ENCODE results near the gene ZNF793. TPM values are rescaled to one million over a fixed set of nuclear protein-coding genes. Genes with fewer than 3 reads are reported as not detected.

The ZNF793 gene
- total RNA-seq, 4 donors from 2014 or later: 1.8 to 9.2 (median 6.0) TPM

DNA sequence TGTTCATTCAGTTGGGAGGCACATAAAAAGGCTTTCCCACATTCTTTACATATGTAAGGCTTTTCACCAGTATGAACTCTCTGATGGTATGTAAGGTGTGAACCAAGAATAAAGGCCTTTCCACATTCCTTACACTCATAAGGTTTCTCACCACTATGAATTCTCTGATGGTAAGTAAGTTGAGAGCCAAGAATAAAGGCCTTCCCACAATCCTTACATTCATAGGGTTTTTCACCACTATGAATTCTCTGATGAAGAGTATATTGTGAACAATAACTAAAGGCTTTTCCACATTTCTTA, 58.6 kb downstream of the ZNF793 start:
- peaks cover 62% of the 10 kb centered on the region for H3K36me3 ChIP-seq
- H3K27me3 ChIP-seq: no peaks in the 10 kb centered on the region
- H3K9me3 ChIP-seq: peaks cover 86% of the 10 kb centered on the region
- no peaks in the 10 kb centered on the region for H3K4me1 ChIP-seq
- TF ChIP-seq, protein P1, sequence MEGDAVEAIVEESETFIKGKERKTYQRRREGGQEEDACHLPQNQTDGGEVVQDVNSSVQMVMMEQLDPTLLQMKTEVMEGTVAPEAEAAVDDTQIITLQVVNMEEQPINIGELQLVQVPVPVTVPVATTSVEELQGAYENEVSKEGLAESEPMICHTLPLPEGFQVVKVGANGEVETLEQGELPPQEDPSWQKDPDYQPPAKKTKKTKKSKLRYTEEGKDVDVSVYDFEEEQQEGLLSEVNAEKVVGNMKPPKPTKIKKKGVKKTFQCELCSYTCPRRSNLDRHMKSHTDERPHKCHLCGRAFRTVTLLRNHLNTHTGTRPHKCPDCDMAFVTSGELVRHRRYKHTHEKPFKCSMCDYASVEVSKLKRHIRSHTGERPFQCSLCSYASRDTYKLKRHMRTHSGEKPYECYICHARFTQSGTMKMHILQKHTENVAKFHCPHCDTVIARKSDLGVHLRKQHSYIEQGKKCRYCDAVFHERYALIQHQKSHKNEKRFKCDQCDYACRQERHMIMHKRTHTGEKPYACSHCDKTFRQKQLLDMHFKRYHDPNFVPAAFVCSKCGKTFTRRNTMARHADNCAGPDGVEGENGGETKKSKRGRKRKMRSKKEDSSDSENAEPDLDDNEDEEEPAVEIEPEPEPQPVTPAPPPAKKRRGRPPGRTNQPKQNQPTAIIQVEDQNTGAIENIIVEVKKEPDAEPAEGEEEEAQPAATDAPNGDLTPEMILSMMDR (IDR thresholded peaks at IDR 0.05): no peak
- TF ChIP-seq POLR2AphosphoS5 (IDR thresholded peaks at IDR 0.05): no peak
- no peak for TF ChIP-seq EP300 (IDR thresholded peaks at IDR 0.05)
- TF ChIP-seq POLR2A (IDR thresholded peaks at IDR 0.05): no peak
- no peak overlapping the region for H3K27ac ChIP-seq
- DNase-seq (ENCODE audit: low spot score in 2 of 2): no peak
- H3K4me3 ChIP-seq: no peak overlapping the region

DNA sequence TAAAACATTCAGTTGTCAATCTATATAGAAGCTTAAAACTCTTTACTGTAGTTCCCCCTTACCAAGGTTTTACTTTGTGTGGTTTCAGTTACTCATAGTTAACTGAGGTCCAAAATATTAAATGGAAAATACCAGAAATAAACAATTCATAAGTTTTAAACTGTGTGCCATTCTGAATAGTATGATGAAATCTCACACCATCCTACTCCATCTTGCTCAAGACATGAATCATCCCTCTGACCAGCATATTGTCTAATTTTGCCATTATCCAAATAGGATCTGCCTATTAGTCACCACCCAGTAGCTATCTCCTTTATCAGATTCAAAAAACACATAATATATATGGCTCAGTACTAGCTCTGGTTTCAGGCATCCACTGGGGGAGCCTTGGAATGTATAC, 65.5 kb downstream of the ZNF793 start:
- Histone ChIP-seq H3K4me1 (no peaks in the 10 kb centered on the region), H3K27ac (no peak overlapping the region), H3K4me3 (no peak overlapping the region), H3K36me3 (peaks cover 60% of the 10 kb centered on the region), H3K9me3 (peaks cover 52% of the 10 kb centered on the region), H3K27me3 (no peaks in the 10 kb centered on the region)
- no peak for DNase-seq (ENCODE audit: low spot score in 2 of 2)
- TF ChIP-seq POLR2AphosphoS5 (IDR thresholded peaks at IDR 0.05): no peak
- TF ChIP-seq, protein P1 (IDR thresholded peaks at IDR 0.05): no peak
- TF ChIP-seq POLR2A (IDR thresholded peaks at IDR 0.05): no peak
- TF ChIP-seq EP300 (IDR thresholded peaks at IDR 0.05): no peak

DNA sequence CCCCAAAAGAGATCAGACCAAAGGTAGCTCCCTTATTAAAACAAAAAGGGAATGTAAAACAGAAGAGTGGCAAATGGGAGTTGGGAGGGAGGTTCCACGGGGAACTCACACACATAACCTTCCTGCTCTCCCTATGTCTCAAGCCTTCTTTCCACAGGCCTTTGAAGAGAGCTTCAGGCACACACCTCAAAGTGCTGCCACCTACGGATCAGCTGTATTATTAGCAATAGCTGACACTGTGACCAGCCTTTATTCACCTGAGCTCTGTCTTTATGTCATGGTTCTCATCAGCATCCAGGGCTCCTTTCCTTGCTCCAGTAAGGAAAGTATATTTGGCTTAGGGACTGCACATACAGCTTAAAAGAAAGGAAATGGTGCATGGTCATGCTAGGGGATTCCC, 76.6 kb downstream of the ZNF793 start:
- no peaks in the 10 kb centered on the region for H3K27me3 ChIP-seq
- peaks cover 61% of the 10 kb centered on the region for H3K9me3 ChIP-seq
- H3K36me3 ChIP-seq: peaks cover 76% of the 10 kb centered on the region
- TF ChIP-seq, protein P1 (IDR thresholded peaks at IDR 0.05): no peak
- TF ChIP-seq EP300 (IDR thresholded peaks at IDR 0.05) (no peak), POLR2A (IDR thresholded peaks at IDR 0.05) (no peak), POLR2AphosphoS5 (IDR thresholded peaks at IDR 0.05) (no peak)
- no peak for DNase-seq (ENCODE audit: low spot score in 2 of 2)
- no peak overlapping the region for H3K4me3 ChIP-seq
- H3K27ac ChIP-seq: no peak overlapping the region
- 78% methylated on average over 2 of the region's 2 CpGs for WGBS
- H3K4me1 ChIP-seq: no peaks in the 10 kb centered on the region

Other genes starting within 250 kb of the ZNF793 start
- 10 to 100 TPM in 1 of 4 donors, 1 to 10 TPM in 3; 2.9 to 10.5 (median 5.6) TPM for gene ZNF527, start 135.8 kb upstream of the ZNF793 start, total RNA-seq
- gene ZNF569, start 39.5 kb upstream of the ZNF793 start, total RNA-seq: 1 to 10 TPM; 2.7 to 7.8 (median 4.6) TPM
- 1 to 10 TPM; 2.4 to 9.5 (median 3.9) TPM for gene ZNF570, start 37.6 kb upstream of the ZNF793 start, total RNA-seq
- gene ZNF571, start 87.9 kb downstream of the ZNF793 start, total RNA-seq: 10 to 100 TPM in 1 of 4 donors, 1 to 10 TPM in 3; 2.7 to 42.1 (median 6.4) TPM
- 1 to 10 TPM in 3 of 4 donors, under 1 TPM in 1; 0.73 to 3.9 (median 3.5) TPM for gene ZNF540, start 87.9 kb downstream of the ZNF793 start, total RNA-seq
- gene ZFP30, start 148.5 kb downstream of the ZNF793 start, total RNA-seq: 10 to 100 TPM in 3 of 4 donors, 1 to 10 TPM in 1; 7.9 to 15.1 (median 11.6) TPM
- 10 to 100 TPM in 1 of 4 donors, 1 to 10 TPM in 3; 2.8 to 10.5 (median 4.3) TPM for gene ZNF607, start 212.8 kb downstream of the ZNF793 start, total RNA-seq

All from suprapubic skin (tissue), 4 donors.